HEK293 (cell line): ENCODE measurements around the gene MAL.

Experiments
- CTCF ChIA-PET: fragments of 350-600 bp; formaldehyde crosslinking; extraction: SDS; loops from one replicate; lab custom pipeline; 2021; ENCODE audit warnings: antibody characterized with exemption; lab: Yijun Ruan, JAX
- POLR2A ChIA-PET: fragments of 300-600 bp; formaldehyde crosslinking; extraction: SDS; loops from one replicate; lab custom pipeline; 2020; ENCODE audit warnings: antibody characterized with exemption, inconsistent platforms; lab: Yijun Ruan, JAX
- H3K27ac ChIP-seq: fragments of 200-500 bp; sonication (Bioruptor generic); 2 replicates; pipeline ENCODE4 v1.5.1; 2014; ENCODE audit warnings: low read depth, low read length, control low read depth, inconsistent platforms; ENCODE audit errors: extremely low read depth
- H3K36me3 ChIP-seq, 2 experiments: fragments of 200-500 bp in 1 of 2; sonication (Bioruptor generic) in 1 of 2; 1 replicate in 1 of 2; 2 replicates in 1 of 2; pipeline ENCODE4 v1.5.1; 2014 to 2017; ENCODE audit warnings: inconsistent platforms in 2 of 2, low read length in 2 of 2; ENCODE audit not compliant: control insufficient read depth in 2 of 2, insufficient read depth in 1 of 2
- H3K4me1 ChIP-seq: fragments of 200-500 bp; sonication (Bioruptor generic); 2 replicates; pipeline ENCODE4 v1.5.1; 2014; ENCODE audit warnings: mild to moderate bottlenecking, low read length, inconsistent platforms; ENCODE audit not compliant: control insufficient read depth, insufficient read depth
- H3K4me3 ChIP-seq: 2 replicates; pipeline ENCODE4 v1.5.1; 2011; ENCODE audit warnings: low read depth, mild to moderate bottlenecking, control low read depth, low read length, moderate library complexity
- H3K9me3 ChIP-seq: fragments of 200-500 bp; sonication (Bioruptor generic); 2 replicates; pipeline ENCODE4 v1.5.1; 2014; ENCODE audit warnings: low read depth, low read length, inconsistent platforms; ENCODE audit not compliant: control insufficient read depth, insufficient read depth
- PRDM10 ChIP-seq: fragments of 450-650 bp; formaldehyde crosslinking; IDR thresholded peaks from 2 replicates; pipeline ENCODE4 v1.5.1; 2016; ENCODE audit warnings: missing biosample characterization, missing genetic modification characterization
- RBAK ChIP-seq: fragments of 450-650 bp; formaldehyde crosslinking; IDR thresholded peaks from 2 replicates; pipeline ENCODE4 v1.5.1; 2016; ENCODE audit warnings: missing biosample characterization, missing genetic modification characterization
- ZBTB44 ChIP-seq: fragments of 450-650 bp; IDR thresholded peaks from 2 replicates; pipeline ENCODE4 v1.5.1; 2018; ENCODE audit warnings: missing biosample characterization, mild to moderate bottlenecking, missing genetic modification characterization
- ZNF121 ChIP-seq: fragments of 450-650 bp; formaldehyde crosslinking; IDR thresholded peaks from 2 replicates; pipeline ENCODE4 v1.5.1; 2016; ENCODE audit warnings: missing biosample characterization, missing genetic modification characterization
- ZNF223 ChIP-seq: fragments of 450-650 bp; formaldehyde crosslinking; IDR thresholded peaks from 2 replicates; pipeline ENCODE4 v1.5.1; 2016; ENCODE audit warnings: missing biosample characterization, missing genetic modification characterization
- ZNF266 ChIP-seq: fragments of 450-650 bp; formaldehyde crosslinking; IDR thresholded peaks from 2 replicates; pipeline ENCODE4 v1.5.1; 2016; ENCODE audit warnings: missing biosample characterization, missing genetic modification characterization, low read depth
- ZNF324 ChIP-seq: fragments of 450-650 bp; formaldehyde crosslinking; IDR thresholded peaks from 2 replicates; pipeline ENCODE4 v1.5.1; 2016; ENCODE audit warnings: missing biosample characterization, missing genetic modification characterization
- ZNF416 ChIP-seq: fragments of 450-650 bp; formaldehyde crosslinking; IDR thresholded peaks from 2 replicates; pipeline ENCODE4 v1.5.1; 2016; ENCODE audit warnings: missing biosample characterization, missing genetic modification characterization
- ZNF473 ChIP-seq: fragments of 450-650 bp; formaldehyde crosslinking; IDR thresholded peaks from 2 replicates; pipeline ENCODE4 v1.5.1; 2017; ENCODE audit warnings: missing biosample characterization, missing genetic modification characterization
- ZNF558 ChIP-seq: fragments of 450-650 bp; formaldehyde crosslinking; IDR thresholded peaks from 2 replicates; pipeline ENCODE4 v1.5.1; 2016; ENCODE audit warnings: missing biosample characterization, missing genetic modification characterization
- ZNF580 ChIP-seq: fragments of 450-650 bp; formaldehyde crosslinking; IDR thresholded peaks from 2 replicates; pipeline ENCODE4 v1.5.1; 2016; ENCODE audit warnings: missing biosample characterization, missing genetic modification characterization
- ZNF677 ChIP-seq: fragments of 450-650 bp; IDR thresholded peaks from 2 replicates; pipeline ENCODE4 v1.5.0; 2018; ENCODE audit warnings: missing biosample characterization, mild to moderate bottlenecking, missing genetic modification characterization, moderate library complexity
- ZNF76 ChIP-seq: fragments of 450-650 bp; formaldehyde crosslinking; IDR thresholded peaks from 2 replicates; pipeline ENCODE4; 2016; ENCODE audit warnings: low read depth, missing biosample characterization, missing genetic modification characterization, borderline replicate concordance
- ZNF768 ChIP-seq: fragments of 450-650 bp; formaldehyde crosslinking; IDR thresholded peaks from 2 replicates; pipeline ENCODE4 v1.5.1; 2018; ENCODE audit warnings: missing biosample characterization, mild to moderate bottlenecking, missing genetic modification characterization
- TF ChIP-seq, protein P1 (sequence below): fragments of 450-650 bp; formaldehyde crosslinking; IDR thresholded peaks from 2 replicates; pipeline ENCODE4 v1.5.1; 2016; ENCODE audit warnings: missing biosample characterization, missing genetic modification characterization
- TF ChIP-seq, protein P2 (sequence below): fragments of 450-650 bp; formaldehyde crosslinking; IDR thresholded peaks from 2 replicates; pipeline ENCODE4 v1.5.1; 2016; ENCODE audit warnings: missing biosample characterization, missing genetic modification characterization

The MAL gene

DNA sequence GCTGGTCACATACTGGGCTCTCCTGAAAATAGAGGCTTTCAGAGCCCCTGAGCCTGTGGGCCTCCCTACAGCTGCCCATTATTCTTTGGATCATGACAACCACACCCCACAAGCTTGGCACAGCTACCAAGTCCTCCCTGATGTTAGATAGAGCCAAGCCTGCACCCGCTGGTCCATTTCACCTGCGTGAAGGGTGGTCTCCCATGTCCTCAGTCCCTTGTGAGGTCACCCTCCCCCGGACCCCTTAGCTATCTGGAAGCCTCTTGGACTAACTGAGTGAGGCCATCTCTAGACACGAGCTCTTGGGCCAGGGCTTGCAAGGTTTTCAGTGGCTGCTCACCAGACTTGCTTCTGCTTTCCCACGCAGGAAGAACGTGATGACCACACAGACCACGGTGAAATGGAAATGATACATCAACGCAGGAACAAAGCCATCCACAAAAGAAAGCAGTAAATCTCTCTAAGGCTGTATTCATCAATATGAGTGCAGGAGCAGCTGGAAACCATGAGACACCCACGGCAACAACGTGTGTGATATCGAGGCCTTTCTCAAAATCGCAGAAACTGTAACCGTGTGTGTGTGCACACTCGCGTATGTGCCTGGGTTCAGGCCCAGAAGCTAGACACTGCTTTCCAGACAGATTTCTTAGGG, 10.1 kb upstream of the MAL start:
- Histone ChIP-seq H3K36me3 (no peaks in the 10 kb centered on the region), H3K4me1 (no peaks in the 10 kb centered on the region), H3K4me3 (no peak overlapping the region), H3K27ac (no peak overlapping the region), H3K9me3 (no peaks in the 10 kb centered on the region)
- POLR2A ChIA-PET: no interaction called here
- CTCF ChIA-PET: no interaction called here
- no peak for TF ChIP-seq RBAK (tag by site-specific recombination)
- no peak for TF ChIP-seq ZNF677 (tag by site-specific recombination)
- TF ChIP-seq ZNF473 (tag by site-specific recombination): no peak
- TF ChIP-seq, protein P1, sequence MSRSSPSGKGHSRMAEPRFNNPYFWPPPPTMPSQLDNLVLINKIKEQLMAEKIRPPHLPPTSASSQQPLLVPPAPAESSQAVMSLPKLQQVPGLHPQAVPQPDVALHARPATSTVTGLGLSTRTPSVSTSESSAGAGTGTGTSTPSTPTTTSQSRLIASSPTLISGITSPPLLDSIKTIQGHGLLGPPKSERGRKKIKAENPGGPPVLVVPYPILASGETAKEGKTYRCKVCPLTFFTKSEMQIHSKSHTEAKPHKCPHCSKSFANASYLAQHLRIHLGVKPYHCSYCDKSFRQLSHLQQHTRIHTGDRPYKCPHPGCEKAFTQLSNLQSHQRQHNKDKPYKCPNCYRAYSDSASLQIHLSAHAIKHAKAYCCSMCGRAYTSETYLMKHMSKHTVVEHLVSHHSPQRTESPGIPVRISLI (tag by site-specific recombination): no peak
- TF ChIP-seq ZNF416: no peak
- TF ChIP-seq ZNF558 (tag by site-specific recombination): no peak

GRCh38 chr2:95016616-95017015, 8.9 kb upstream of the MAL start:
- Histone ChIP-seq H3K4me1 (no peaks in the 10 kb centered on the region), H3K4me3 (no peak overlapping the region), H3K36me3 (no peaks in the 10 kb centered on the region), H3K27ac (no peak overlapping the region), H3K9me3 (no peaks in the 10 kb centered on the region)
- no peak for TF ChIP-seq ZNF768 (tag by site-specific recombination)
- no peak for TF ChIP-seq ZNF121 (tag by site-specific recombination)
- no peak for TF ChIP-seq PRDM10
- no peak for TF ChIP-seq ZNF558 (tag by site-specific recombination)
- TF ChIP-seq ZNF76 (tag by site-specific recombination): no peak
- no peak for TF ChIP-seq ZNF223
- TF ChIP-seq ZNF266: no peak
- TF ChIP-seq, protein P2, sequence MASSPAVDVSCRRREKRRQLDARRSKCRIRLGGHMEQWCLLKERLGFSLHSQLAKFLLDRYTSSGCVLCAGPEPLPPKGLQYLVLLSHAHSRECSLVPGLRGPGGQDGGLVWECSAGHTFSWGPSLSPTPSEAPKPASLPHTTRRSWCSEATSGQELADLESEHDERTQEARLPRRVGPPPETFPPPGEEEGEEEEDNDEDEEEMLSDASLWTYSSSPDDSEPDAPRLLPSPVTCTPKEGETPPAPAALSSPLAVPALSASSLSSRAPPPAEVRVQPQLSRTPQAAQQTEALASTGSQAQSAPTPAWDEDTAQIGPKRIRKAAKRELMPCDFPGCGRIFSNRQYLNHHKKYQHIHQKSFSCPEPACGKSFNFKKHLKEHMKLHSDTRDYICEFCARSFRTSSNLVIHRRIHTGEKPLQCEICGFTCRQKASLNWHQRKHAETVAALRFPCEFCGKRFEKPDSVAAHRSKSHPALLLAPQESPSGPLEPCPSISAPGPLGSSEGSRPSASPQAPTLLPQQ (tag by site-specific recombination): no peak
- TF ChIP-seq ZNF580 (tag by site-specific recombination): no peak
- TF ChIP-seq ZBTB44 (tag by site-specific recombination): no peak
- TF ChIP-seq ZNF324: no peak
- ChIA-PET POLR2A (no interaction called here), CTCF (interaction anchor here (0.7 kb wide), 1 partner anchor 328 kb away, joined by 3 read pairs; no protein-coding TSS in a partner anchor)
